ENCODE data around the gene PGD. TPM values are rescaled to one million over a fixed set of nuclear protein-coding genes. Genes with fewer than 3 reads are reported as not detected.
"Not testable (repeated sequence)": the region's sequence is repeated elsewhere in the genome, so short reads cannot be mapped to it uniquely, and the experiment has no call there.

Gene PGD
- total RNA-seq, 4 donors from 2014 or later: 38.8 to 70.5 (median 53.2) TPM

DNA sequence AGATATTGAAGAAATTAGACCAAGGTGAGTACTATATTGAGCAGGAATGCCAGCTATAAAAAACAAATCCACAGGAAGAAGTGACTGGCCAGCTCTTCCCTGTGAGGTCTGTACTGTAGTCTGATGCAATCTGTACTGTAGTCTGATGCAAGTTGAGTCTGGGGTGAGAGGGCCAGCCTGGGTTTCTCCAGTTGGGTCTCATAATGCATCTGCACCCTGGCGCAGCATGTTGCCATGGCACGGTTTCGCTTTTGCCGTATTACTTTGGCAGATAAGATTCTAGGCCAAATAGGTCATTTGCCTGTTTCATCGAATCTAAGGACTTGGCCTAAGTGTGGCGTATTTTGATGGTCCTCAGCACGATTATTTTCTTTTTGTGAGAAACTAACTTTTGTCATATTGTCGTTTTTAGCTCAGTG, 24.4 kb upstream of the PGD start:
- no peak overlapping the region for H3K4me3 ChIP-seq (ENCODE audit: low read depth, poor library complexity, severe bottlenecking)
- WGBS, 2 donors: 87% methylated on average over 8 of the region's 8 CpGs
- TF ChIP-seq POLR2A (IDR thresholded peaks at IDR 0.05): no peak
- TF ChIP-seq, protein P1, sequence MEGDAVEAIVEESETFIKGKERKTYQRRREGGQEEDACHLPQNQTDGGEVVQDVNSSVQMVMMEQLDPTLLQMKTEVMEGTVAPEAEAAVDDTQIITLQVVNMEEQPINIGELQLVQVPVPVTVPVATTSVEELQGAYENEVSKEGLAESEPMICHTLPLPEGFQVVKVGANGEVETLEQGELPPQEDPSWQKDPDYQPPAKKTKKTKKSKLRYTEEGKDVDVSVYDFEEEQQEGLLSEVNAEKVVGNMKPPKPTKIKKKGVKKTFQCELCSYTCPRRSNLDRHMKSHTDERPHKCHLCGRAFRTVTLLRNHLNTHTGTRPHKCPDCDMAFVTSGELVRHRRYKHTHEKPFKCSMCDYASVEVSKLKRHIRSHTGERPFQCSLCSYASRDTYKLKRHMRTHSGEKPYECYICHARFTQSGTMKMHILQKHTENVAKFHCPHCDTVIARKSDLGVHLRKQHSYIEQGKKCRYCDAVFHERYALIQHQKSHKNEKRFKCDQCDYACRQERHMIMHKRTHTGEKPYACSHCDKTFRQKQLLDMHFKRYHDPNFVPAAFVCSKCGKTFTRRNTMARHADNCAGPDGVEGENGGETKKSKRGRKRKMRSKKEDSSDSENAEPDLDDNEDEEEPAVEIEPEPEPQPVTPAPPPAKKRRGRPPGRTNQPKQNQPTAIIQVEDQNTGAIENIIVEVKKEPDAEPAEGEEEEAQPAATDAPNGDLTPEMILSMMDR (IDR thresholded peaks at IDR 0.05): no peak
- intact Hi-C loops (cut with DNase I; ENCODE audit: low total_unique reads): no loop called here
- no peak for DNase-seq (ENCODE audit: low spot score in 2 of 2)

DNA sequence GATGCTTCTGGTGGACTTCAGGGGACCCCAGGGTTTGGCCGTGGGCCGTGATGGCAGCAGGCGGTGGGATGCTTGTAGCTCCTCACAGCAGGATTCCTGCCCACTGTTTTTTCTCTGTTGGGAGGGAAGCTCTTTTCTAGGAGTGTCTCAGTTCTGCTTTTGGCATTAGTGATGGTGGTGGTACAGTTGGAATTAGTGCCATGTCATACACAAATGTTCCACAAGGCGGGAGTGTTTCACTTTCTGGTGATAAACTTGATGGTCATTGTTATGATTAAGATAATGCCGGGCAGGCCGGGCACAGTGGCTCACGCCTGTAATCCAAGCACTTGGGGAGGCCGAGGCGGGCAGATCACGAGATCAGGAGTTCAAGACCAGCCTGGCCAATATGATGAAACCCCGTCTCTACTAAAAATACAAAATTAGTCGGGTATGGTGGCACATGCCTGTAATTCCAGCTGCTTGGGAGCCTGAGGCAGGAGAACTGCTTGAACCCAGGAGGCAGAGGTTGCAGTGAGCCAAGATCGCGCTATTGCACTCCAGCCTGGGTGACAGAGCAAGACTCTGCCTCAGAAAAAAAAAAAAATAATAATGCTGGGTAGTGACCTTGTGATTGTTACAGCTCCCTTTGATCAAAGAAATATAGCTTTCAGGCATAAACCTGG, 21.4 kb upstream of the PGD start:
- TF ChIP-seq, protein P1 (IDR thresholded peaks at IDR 0.05): peak in 1 of 3 donors; percentile 39
- intact Hi-C loops (cut with DNase I; ENCODE audit: low total_unique reads): loop anchor here (2.0 kb wide), 1 partner anchor 51 kb away; no protein-coding TSS in a partner anchor
- peak; percentile 75 to 89 for DNase-seq (ENCODE audit: low spot score in 2 of 2)
- not testable (repeated sequence) for H3K4me3 ChIP-seq (ENCODE audit: low read depth, poor library complexity, severe bottlenecking)
- 30 to 35% methylated on average over 14 of the region's 14 CpGs for WGBS, 2 donors

DNA sequence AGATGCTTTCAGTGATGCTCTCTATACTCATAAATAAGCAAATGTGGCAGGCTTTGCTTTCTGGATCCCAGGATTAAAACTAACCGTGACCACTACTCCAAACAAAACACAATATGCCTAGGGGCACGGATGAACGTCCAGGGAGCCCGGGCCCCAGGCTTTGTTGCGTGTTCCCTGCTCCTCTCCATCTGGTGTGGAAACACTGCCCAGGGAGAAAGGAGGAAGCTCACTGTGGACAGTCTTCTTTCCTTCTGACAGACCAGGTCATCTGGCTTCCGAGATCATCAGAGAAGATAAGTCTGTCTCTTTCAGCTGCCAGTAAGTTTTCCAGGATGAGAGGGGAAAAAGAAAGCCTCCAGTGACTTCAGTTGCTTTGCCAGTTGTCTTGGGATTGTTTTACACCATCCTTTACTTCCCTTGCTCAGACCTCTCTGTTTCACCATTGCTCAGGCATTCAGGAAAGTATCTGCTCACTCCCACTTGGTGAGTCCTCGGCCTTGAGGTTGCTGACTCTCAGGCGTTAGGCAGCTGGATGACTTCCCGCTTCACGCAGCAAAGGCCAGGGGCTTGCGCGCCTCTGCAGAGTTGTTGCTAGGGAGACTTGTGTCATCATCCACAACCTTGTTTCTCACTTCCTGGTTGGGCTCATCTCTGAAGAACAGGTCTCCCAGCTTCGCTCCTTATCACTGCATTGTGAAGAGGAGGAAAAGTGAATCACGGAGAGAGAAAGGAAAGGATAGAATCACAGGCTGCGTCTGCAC, 20.6 kb upstream of the PGD start:
- TF ChIP-seq, protein P1 (IDR thresholded peaks at IDR 0.05): no peak
- DNase-seq (ENCODE audit: low spot score in 2 of 2): no peak
- intact Hi-C loops (cut with DNase I; ENCODE audit: low total_unique reads): no loop called here
- no peak overlapping the region for H3K4me3 ChIP-seq (ENCODE audit: low read depth, poor library complexity, severe bottlenecking)
- WGBS, 2 donors: 66 to 77% methylated on average over 15 of the region's 15 CpGs

DNA sequence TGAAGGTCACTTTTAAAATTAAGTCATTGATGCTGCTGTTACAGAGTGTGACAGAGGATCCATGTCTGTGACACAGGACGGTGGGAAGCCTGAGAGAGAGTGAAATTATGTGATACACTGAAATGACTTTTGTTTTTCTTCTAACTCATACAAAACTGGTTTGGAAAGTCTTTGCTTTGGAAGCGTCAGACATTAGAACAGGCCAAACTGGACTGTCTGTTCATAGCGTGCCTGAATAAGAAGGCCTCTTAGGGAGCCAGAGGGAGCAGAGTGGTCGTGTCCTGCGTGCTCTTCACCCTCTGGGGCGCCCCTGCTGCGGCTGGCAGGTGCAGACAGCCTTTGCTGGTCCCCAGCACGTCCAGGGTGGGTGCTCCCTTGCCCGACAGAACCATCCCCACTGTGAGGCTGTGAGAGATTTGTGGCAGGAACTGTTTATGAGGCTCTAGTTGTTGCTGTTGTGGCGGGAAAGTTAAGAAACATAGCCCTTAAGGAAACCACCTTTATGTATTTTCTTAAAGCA, 19.7 kb upstream of the PGD start:
- intact Hi-C loops (cut with DNase I; ENCODE audit: low total_unique reads): no loop called here
- no peak for TF ChIP-seq POLR2A (IDR thresholded peaks at IDR 0.05)
- TF ChIP-seq, protein P1 (IDR thresholded peaks at IDR 0.05): no peak
- WGBS, 2 donors: 81 to 85% methylated on average over 10 of the region's 10 CpGs
- no peak overlapping the region for H3K4me3 ChIP-seq (ENCODE audit: low read depth, poor library complexity, severe bottlenecking)
- DNase-seq (ENCODE audit: low spot score in 2 of 2): no peak

DNA sequence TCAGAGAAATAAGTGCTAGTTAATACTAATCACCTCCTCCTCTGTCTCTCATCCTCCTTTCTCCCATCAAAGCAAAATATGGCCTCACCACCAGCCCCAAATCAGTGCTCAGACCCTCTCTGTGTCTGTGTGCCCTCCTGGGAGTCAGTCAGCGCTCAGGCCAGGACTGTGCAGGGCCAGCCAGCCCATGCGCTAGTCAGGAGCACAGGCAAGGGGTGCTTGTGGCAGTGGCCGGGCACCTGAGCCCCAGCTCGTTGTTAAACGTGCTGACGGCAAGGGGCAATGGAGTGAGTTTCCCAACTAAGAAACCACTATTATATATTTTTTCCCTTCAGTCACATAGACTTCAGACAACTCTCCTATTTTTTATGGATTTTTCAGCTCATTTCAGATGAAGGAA, 19.2 kb upstream of the PGD start:
- no peak for TF ChIP-seq POLR2A (IDR thresholded peaks at IDR 0.05)
- TF ChIP-seq, protein P1 (IDR thresholded peaks at IDR 0.05): no peak
- intact Hi-C loops (cut with DNase I; ENCODE audit: low total_unique reads): no loop called here
- WGBS, 2 donors: 92 to 96% methylated on average over 6 of the region's 6 CpGs
- H3K4me3 ChIP-seq (ENCODE audit: low read depth, poor library complexity, severe bottlenecking): no peak overlapping the region
- no peak for DNase-seq (ENCODE audit: low spot score in 2 of 2)

All from lower leg skin (tissue), 4 donors.